Neuronal stem cell (in vitro differentiated cells): Measurements from ENCODE around the gene SLC19A1.

Experiments used
- DNase-seq: peaks from one replicate; pipeline ENCODE4 v3.0.0-alpha.2; 2013; ENCODE audit warnings: low spot score
- H2AFZ ChIP-seq: one replicate; pipeline ENCODE4 v1.6.1; 2013; ENCODE audit warnings: mild to moderate bottlenecking, low read length, inconsistent platforms
- H2AK5ac ChIP-seq: 2 replicates; pipeline ENCODE4 v1.6.1; 2013; ENCODE audit warnings: low read depth, mild to moderate bottlenecking, inconsistent platforms, low read length, moderate library complexity, mixed read lengths
- H2BK120ac ChIP-seq: 2 replicates; pipeline ENCODE4 v1.6.1; 2013; ENCODE audit warnings: low read depth, mild to moderate bottlenecking, inconsistent platforms, low read length, moderate library complexity, mixed read lengths
- H2BK12ac ChIP-seq: one replicate; pipeline ENCODE4 v1.6.1; 2013; ENCODE audit warnings: low read length, inconsistent platforms
- H2BK15ac ChIP-seq: 2 replicates; pipeline ENCODE4 v1.6.1; 2013; ENCODE audit warnings: mild to moderate bottlenecking, low read length, inconsistent platforms, mixed read lengths
- H2BK5ac ChIP-seq: one replicate; pipeline ENCODE4 v1.6.1; 2013; ENCODE audit warnings: inconsistent platforms, mild to moderate bottlenecking, low read length, moderate library complexity
- H3K14ac ChIP-seq: one replicate; pipeline ENCODE4 v1.6.1; 2013; ENCODE audit warnings: low read length, inconsistent platforms
- H3K18ac ChIP-seq: 2 replicates; pipeline ENCODE4 v1.6.1; 2013; ENCODE audit warnings: low read length, inconsistent platforms
- H3K23ac ChIP-seq: 2 replicates; pipeline ENCODE4 v1.6.1; 2013; ENCODE audit warnings: low read depth, mild to moderate bottlenecking, mixed read lengths, low read length, inconsistent platforms; ENCODE audit not compliant: poor library complexity
- H3K27ac ChIP-seq: replicated peaks from 3 replicates; pipeline ENCODE4 v1.5.1; 2013; ENCODE audit warnings: low read length, inconsistent platforms
- H3K27me3 ChIP-seq, 3 experiments: 2 replicates each; pipeline ENCODE4 v1.6.1; 2013; ENCODE audit warnings: low read length in 3 of 3, mild to moderate bottlenecking in 2 of 3, inconsistent platforms in 1 of 3, low read depth in 1 of 3, mixed read lengths in 1 of 3, moderate library complexity in 1 of 3; ENCODE audit not compliant: control insufficient read depth in 3 of 3, insufficient read depth in 3 of 3
- H3K36me3 ChIP-seq, 2 donors: replicated peaks in 1 of 2; 2 replicates each; pipeline ENCODE4 v1.6.1; 2013; ENCODE audit warnings: low read length in 2 of 2; ENCODE audit not compliant: control insufficient read depth in 2 of 2, insufficient read depth in 2 of 2
- H3K4ac ChIP-seq: 2 replicates; pipeline ENCODE4 v1.6.1; 2013; ENCODE audit warnings: inconsistent platforms, mild to moderate bottlenecking, low read length, moderate library complexity
- H3K4me1 ChIP-seq, 2 donors: 1 replicate in 1 of 2; 2 replicates in 1 of 2; pipeline ENCODE4 v1.6.1; 2013; ENCODE audit warnings: low read length in 2 of 2, low read depth in 1 of 2; ENCODE audit not compliant: control insufficient read depth in 2 of 2, insufficient read depth in 1 of 2
- H3K4me2 ChIP-seq: one replicate; pipeline ENCODE4 v1.6.1; 2013; ENCODE audit warnings: mild to moderate bottlenecking, low read length, inconsistent platforms; ENCODE audit not compliant: insufficient read depth, poor library complexity, severe bottlenecking
- H3K4me3 ChIP-seq, 2 donors: 2 replicates each; pipeline ENCODE4 v1.5.1; 2013; ENCODE audit warnings: low read length in 2 of 2, mild to moderate bottlenecking in 2 of 2, inconsistent platforms in 1 of 2, moderate library complexity in 1 of 2
- H3K79me1 ChIP-seq: one replicate; pipeline ENCODE4 v1.6.1; 2013; ENCODE audit warnings: low read depth, mild to moderate bottlenecking, inconsistent platforms, low read length, moderate library complexity
- H3K9ac ChIP-seq: one replicate; pipeline ENCODE4 v1.6.1; 2013; ENCODE audit warnings: mild to moderate bottlenecking, low read depth, low read length, inconsistent platforms; ENCODE audit not compliant: poor library complexity
- H3K9me3 ChIP-seq, 2 donors: replicated peaks in 1 of 2; 2 replicates each; pipeline versions ENCODE3 to v1.6.1; 2013; ENCODE audit warnings: low read length in 2 of 2, mild to moderate bottlenecking in 2 of 2, inconsistent platforms in 1 of 2, low read depth in 1 of 2, mixed read lengths in 1 of 2, moderate library complexity in 1 of 2; ENCODE audit not compliant: control insufficient read depth in 2 of 2, insufficient read depth in 1 of 2
- H4K8ac ChIP-seq: one replicate; pipeline ENCODE4 v1.6.1; 2013; ENCODE audit warnings: low read depth, mild to moderate bottlenecking, inconsistent platforms, low read length, moderate library complexity
- H4K91ac ChIP-seq: one replicate; pipeline ENCODE4 v1.6.1; 2013; ENCODE audit warnings: low read length, low read depth, mild to moderate bottlenecking, inconsistent platforms; ENCODE audit not compliant: poor library complexity
- WGBS, 2 donors: extraction: QIAGEN DNeasy Blood & Tissue Kit; methylation state at CpG; one replicate each; pipeline ENCODE4 v1.1.7; 2013; ENCODE audit warnings: missing lambda C conversion rate in 2 of 2, mixed read lengths in 1 of 2; ENCODE audit not compliant: insufficient read length in 2 of 2, insufficient replicate concordance in 1 of 2; ENCODE audit errors: extremely low coverage in 2 of 2; 5-methylcytosine and 5-hydroxymethylcytosine counted together

The SLC19A1 gene

DNA sequence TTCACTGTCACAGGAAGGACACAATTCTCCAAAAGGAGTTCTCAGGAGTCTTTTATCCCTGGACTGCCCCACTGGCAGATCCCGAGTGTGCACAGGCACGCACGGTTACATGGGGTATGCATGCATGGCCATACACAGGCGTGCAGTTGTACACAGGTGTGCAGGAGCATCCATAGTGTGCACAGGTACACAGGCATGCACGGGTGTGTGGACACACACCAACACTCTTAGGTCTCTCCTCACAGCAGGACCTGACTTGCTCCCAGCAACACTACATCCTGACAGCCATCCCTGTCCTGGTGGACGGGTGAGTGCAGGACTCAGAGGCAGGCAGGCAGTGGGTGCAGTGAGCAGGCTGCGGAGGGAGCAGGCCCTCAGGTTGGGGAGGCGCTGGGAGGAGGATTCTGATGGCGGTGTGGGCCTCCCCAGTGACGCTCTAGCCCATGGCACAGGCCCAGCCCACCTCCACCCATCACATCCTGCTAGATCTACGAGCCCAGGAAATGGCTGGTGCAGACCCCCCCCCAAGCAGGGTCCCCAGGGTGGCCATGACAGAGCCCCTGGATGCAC lies 28.4 kb downstream of the SLC19A1 start:
- WGBS, 2 donors: no CpG with 5 or more reads among the region's 11 CpGs
- Histone ChIP-seq H3K18ac (peak overlapping the region; percentile 27), H4K91ac (peak overlapping the region; percentile 40), H3K23ac (peak overlapping the region; percentile 6), H4K8ac (no peak overlapping the region), H2BK15ac (no peak overlapping the region), H2AK5ac (no peak overlapping the region), H3K36me3 (peaks cover 12 to 27% of the 10 kb centered on the region in 2 donors), H3K4me2 (no peak overlapping the region), H3K4me3 (no peak overlapping the region), H2BK5ac (peak overlapping the region; percentile 24), H3K4me1 (peaks cover 0 to 2% of the 10 kb centered on the region in 2 donors), H3K9me3 (peaks cover 0 to 10% of the 10 kb centered on the region in 2 donors), H2AFZ (no peak overlapping the region), H3K27ac (no peak overlapping the region), H3K79me1 (peaks cover 5% of the 10 kb centered on the region), H2BK120ac (no peak overlapping the region), H3K4ac (no peak overlapping the region), H3K14ac (no peak overlapping the region), H3K27me3 (no peaks in the 10 kb centered on the region), H3K9ac (no peak overlapping the region), H2BK12ac (no peak overlapping the region)
- no peak for DNase-seq

DNA sequence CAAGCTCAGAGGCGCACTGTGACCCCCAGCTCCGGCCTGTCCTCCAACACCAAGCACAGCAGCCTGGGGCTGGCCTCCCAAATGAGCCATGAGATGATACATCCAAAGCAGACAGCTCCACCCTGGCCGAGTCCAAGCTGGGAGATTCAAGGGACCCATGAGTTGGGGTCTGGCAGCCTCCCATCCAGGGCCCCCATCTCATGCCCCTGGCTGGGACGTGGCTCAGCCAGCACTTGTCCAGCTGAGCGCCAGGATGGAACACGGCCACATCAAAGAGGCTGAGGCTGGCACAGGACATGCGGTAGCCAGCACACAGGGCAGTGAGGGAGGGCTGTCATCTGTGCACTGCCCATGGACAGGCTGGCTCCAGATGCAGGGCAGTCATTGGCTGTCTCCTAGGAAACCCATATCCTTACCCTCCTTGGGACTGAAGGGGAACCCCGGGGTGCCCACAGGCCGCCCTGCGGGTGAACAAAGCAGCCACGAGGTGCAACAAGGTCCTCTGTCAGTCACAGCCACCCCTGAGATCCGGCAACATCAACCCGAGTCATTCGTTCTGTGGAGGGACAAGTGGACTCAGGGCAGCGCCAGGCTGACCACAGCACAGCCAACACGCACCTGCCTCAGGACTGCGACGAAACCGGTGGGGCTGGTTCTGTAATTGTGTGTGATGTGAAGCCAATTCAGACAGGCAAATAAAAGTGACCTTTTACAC lies 29.1 kb downstream of the SLC19A1 start:
- Histone ChIP-seq H3K23ac (peak overlapping the region; percentile 26), H3K4me2 (no peak overlapping the region), H4K8ac (no peak overlapping the region), H2AK5ac (no peak overlapping the region), H3K9ac (no peak overlapping the region), H3K9me3 (peaks cover 2 to 3% of the 10 kb centered on the region in 2 donors), H2BK5ac (no peak overlapping the region), H3K27ac (no peak overlapping the region), H3K4me1 (peaks cover 0 to 9% of the 10 kb centered on the region in 2 donors), H3K4ac (no peak overlapping the region), H3K14ac (peak overlapping the region; percentile 47), H3K18ac (no peak overlapping the region), H3K4me3 (peak overlapping the region in 1 of 2 donors; percentile 45), H3K27me3 (no peaks in the 10 kb centered on the region), H2AFZ (no peak overlapping the region), H3K79me1 (peaks cover 5% of the 10 kb centered on the region), H2BK15ac (no peak overlapping the region), H3K36me3 (peaks cover 12 to 27% of the 10 kb centered on the region in 2 donors), H2BK120ac (no peak overlapping the region), H2BK12ac (no peak overlapping the region), H4K91ac (no peak overlapping the region)
- no CpG with 5 or more reads among the region's 19 CpGs for WGBS, 2 donors
- no peak for DNase-seq

DNA sequence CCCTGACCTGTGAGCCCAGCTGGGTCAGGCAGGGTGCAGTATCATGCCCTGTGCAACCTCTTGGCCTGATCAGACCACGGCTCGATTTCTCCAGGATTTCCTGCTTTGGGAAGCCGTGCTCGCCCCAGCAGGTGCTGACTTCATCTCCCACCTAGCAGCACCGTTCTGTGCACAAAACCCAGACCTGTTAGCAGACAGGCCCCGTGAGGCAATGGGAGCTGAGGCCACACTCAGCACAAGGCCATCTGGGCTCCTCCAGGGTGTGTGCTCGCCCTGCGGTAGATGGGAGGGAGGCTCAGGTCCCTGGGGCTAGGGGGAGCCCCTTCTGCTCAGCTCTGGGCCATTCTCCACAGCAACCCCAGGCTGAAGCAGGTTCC lies 29.6 kb downstream of the SLC19A1 start:
- H2BK12ac ChIP-seq: no peak overlapping the region
- no peak overlapping the region for H2BK5ac ChIP-seq
- no CpG with 5 or more reads among the region's 8 CpGs for WGBS, 2 donors
- no peak overlapping the region for H3K4me2 ChIP-seq
- no peak overlapping the region for H4K91ac ChIP-seq
- H2AK5ac ChIP-seq: no peak overlapping the region
- H3K9me3 ChIP-seq: peaks cover 0 to 2% of the 10 kb centered on the region in 2 donors
- no peak overlapping the region for H3K4ac ChIP-seq
- peaks cover 6% of the 10 kb centered on the region for H3K79me1 ChIP-seq
- no peak overlapping the region for H3K9ac ChIP-seq
- DNase-seq: no peak
- H4K8ac ChIP-seq: no peak overlapping the region
- H2BK120ac ChIP-seq: no peak overlapping the region
- H3K18ac ChIP-seq: no peak overlapping the region
- H3K27me3 ChIP-seq: no peaks in the 10 kb centered on the region
- H3K4me3 ChIP-seq: peak overlapping the region in 1 of 2 donors; percentile 45
- H3K14ac ChIP-seq: peak overlapping the region; percentile 47
- H3K27ac ChIP-seq: no peak overlapping the region
- peaks cover 12 to 27% of the 10 kb centered on the region in 2 donors for H3K36me3 ChIP-seq
- no peak overlapping the region for H2AFZ ChIP-seq
- H3K23ac ChIP-seq: peak overlapping the region; percentile 26
- no peak overlapping the region for H2BK15ac ChIP-seq
- H3K4me1 ChIP-seq: peaks cover 0 to 10% of the 10 kb centered on the region in 2 donors

DNA sequence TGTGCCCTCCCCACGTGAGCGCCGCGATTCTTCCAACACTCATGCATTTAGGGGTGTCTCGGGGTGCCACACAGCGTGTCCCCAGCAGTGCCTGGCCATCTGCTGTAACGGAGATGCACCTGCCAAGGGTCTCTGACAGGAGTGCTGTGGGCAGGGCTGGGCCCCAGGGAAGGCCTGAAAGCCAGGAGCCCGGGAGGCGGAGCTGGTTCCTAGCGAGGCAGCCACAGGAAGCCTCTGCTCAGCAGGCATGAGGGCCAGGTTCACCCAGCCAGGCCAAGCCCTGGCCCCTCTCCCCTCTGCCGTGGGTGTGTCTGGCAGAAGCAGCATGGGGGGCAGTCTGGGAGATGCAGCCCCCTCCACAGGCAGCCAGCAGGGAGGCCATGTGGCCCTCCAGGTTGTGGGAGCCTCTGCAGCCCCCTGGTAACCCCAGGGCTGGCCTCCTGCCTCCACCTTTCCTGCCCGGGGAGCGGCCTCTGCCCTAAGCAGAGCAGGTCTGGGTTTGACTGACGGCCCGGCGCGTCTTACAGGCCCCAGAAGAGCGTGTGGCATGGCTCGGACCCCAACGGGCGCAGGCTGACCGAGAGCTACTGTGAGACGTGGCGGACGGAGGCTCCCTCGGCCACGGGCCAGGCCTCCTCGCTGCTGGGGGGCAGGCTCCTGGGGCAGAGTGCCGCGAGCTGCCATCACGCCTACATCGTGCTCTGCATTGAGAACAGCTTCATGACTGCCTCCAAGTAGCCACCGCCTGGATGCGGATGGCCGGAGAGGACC lies 30.4 kb downstream of the SLC19A1 start:
- Histone ChIP-seq H2AK5ac (no peak overlapping the region), H2BK5ac (no peak overlapping the region), H3K9me3 (peaks cover 0 to 2% of the 10 kb centered on the region in 2 donors), H3K18ac (peak overlapping the region; percentile 38), H3K23ac (no peak overlapping the region), H3K4me3 (no peak overlapping the region), H2BK120ac (no peak overlapping the region), H3K4me1 (peaks cover 0 to 10% of the 10 kb centered on the region in 2 donors), H3K4ac (no peak overlapping the region), H2BK12ac (peak overlapping the region; percentile 10), H3K9ac (no peak overlapping the region), H3K27ac (no peak overlapping the region), H2AFZ (no peak overlapping the region), H3K79me1 (peaks cover 6% of the 10 kb centered on the region), H3K4me2 (no peak overlapping the region), H3K36me3 (peaks cover 12 to 24% of the 10 kb centered on the region in 2 donors), H2BK15ac (no peak overlapping the region), H3K27me3 (no peaks in the 10 kb centered on the region), H3K14ac (peak overlapping the region; percentile 38), H4K91ac (no peak overlapping the region), H4K8ac (no peak overlapping the region)
- DNase-seq: no peak
- no CpG with 5 or more reads among the region's 35 CpGs for WGBS, 2 donors
